GM12892 (cell line): ENCODE measurements around the gene ZNF507.

Source experiments
- POLR2A ChIP-seq: IDR thresholded peaks from 2 replicates; pipeline ENCODE4 v1.6.1; 2011; ENCODE audit warnings: low read depth, low read length, control low read depth
- TAF1 ChIP-seq: IDR thresholded peaks from 2 replicates; pipeline ENCODE4 v1.6.1; 2011; ENCODE audit warnings: low read depth, mild to moderate bottlenecking, control low read depth, low read length, borderline replicate concordance

DNA sequence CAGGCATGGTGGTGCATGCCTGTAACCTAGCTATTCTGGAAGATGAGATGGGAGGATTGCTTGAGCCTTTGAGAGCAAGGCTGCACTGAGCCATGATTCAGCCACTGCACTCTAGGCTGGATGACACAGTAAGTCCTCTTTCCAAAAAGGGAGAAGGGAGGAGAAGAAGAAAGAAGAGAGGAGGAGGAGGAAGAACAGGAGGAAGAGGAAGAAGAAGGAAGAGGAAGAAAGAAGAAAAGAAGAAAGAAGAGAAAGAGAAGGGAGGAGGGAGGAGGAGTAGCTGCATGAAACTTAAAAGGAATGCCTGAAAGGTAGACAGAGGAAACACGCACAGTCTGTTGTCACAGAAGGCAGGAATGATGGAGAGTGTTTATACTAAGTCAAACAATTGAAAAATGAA, 56.6 kb downstream of the ZNF507 start:
- no peak for TF ChIP-seq TAF1
- TF ChIP-seq POLR2A: no peak
